Endodermal cell (in vitro differentiated cells): ENCODE data around the gene KRT33A. TPM values are rescaled to one million over a fixed set of nuclear protein-coding genes. Genes with fewer than 3 reads are reported as not detected.

ENCODE experiments used
- DNase-seq: peaks from one replicate; pipeline ENCODE4 v3.0.0-alpha.2; 2017
- H3K27ac ChIP-seq: 2 replicates; pipeline ENCODE4 v1.5.1; 2013; ENCODE audit warnings: mild to moderate bottlenecking, low read depth, low read length, moderate library complexity
- H3K27me3 ChIP-seq: 2 replicates; pipeline ENCODE4 v1.6.1; 2013; ENCODE audit warnings: mild to moderate bottlenecking, low read length, moderate library complexity; ENCODE audit not compliant: insufficient read depth, control insufficient read depth, poor library complexity, severe bottlenecking
- H3K36me3 ChIP-seq: 2 replicates; pipeline ENCODE4 v1.7.0; 2013; ENCODE audit warnings: mild to moderate bottlenecking, low read length, moderate library complexity; ENCODE audit not compliant: control insufficient read depth, insufficient read depth
- H3K4me1 ChIP-seq: one replicate; pipeline ENCODE4 v1.7.0; 2013; ENCODE audit warnings: low read length; ENCODE audit not compliant: control insufficient read depth, insufficient read depth
- H3K4me3 ChIP-seq: 2 replicates; pipeline ENCODE4 v1.5.1; 2013; ENCODE audit warnings: mild to moderate bottlenecking, low read length, moderate library complexity
- H3K9ac ChIP-seq: 2 replicates; pipeline ENCODE4 v1.6.1; 2013; ENCODE audit warnings: mild to moderate bottlenecking, low read length, moderate library complexity; ENCODE audit not compliant: poor library complexity, severe bottlenecking; ENCODE audit errors: extremely low read depth
- H3K9me3 ChIP-seq: 2 replicates; pipeline ENCODE4 v1.6.1; 2013; ENCODE audit warnings: mild to moderate bottlenecking, low read length, moderate library complexity; ENCODE audit not compliant: control insufficient read depth
- H3K27ac Mint-ChIP-seq: 2 replicates; pipeline ENCODE4 v1.8.0; 2020; ENCODE audit warnings: mixed read lengths
- H3K27me3 Mint-ChIP-seq: 2 replicates; pipeline ENCODE4 v1.8.0; 2021; ENCODE audit warnings: mild to moderate bottlenecking, mixed read lengths; ENCODE audit not compliant: insufficient read depth
- H3K36me3 Mint-ChIP-seq: 2 replicates; pipeline ENCODE4 v1.8.0; 2020; ENCODE audit warnings: low read depth, mixed read lengths
- H3K4me1 Mint-ChIP-seq: 2 replicates; pipeline ENCODE4 v1.8.0; 2020; ENCODE audit warnings: mixed read lengths
- H3K4me3 Mint-ChIP-seq: 2 replicates; pipeline ENCODE4 v1.8.0; 2020; ENCODE audit warnings: mild to moderate bottlenecking, moderate library complexity, mixed read lengths
- H3K9me3 Mint-ChIP-seq: 2 replicates; pipeline ENCODE4 v1.8.0; 2020; ENCODE audit warnings: mild to moderate bottlenecking, mixed read lengths
- WGBS, 2 experiments: methylation state at CpG; one replicate each; pipeline versions ENCODE4 v1.1.5 to v1.1.7; 2013; ENCODE audit warnings: missing lambda C conversion rate in 2 of 2, mixed read lengths in 1 of 2; ENCODE audit not compliant: insufficient coverage in 1 of 2, insufficient read length in 1 of 2; 5-methylcytosine and 5-hydroxymethylcytosine counted together
- total RNA-seq, 2 donors: library from RNA; stranded (reverse); fragmentation: NEBNext Ultra II Directional in 1 of 2; extraction: Animal tissue kit (Norgen Biotek cat#: 25700) in 1 of 2; gene quantifications; 2 replicates in 1 of 2; 3 replicates in 1 of 2; pipeline ENCODE4 v1.2.1, GENCODE V29; 2021
- TF ChIP-seq, protein P1 (sequence below): fragments of 200-600 bp; sonication (generic); conservative IDR thresholded peaks from 2 replicates; pipeline ENCODE4 v1.5.0; 2021; ENCODE audit warnings: antibody characterized with exemption, mild to moderate bottlenecking

KRT33A gene
- total RNA-seq, 2 donors from 2014 or later = not detected

DNA sequence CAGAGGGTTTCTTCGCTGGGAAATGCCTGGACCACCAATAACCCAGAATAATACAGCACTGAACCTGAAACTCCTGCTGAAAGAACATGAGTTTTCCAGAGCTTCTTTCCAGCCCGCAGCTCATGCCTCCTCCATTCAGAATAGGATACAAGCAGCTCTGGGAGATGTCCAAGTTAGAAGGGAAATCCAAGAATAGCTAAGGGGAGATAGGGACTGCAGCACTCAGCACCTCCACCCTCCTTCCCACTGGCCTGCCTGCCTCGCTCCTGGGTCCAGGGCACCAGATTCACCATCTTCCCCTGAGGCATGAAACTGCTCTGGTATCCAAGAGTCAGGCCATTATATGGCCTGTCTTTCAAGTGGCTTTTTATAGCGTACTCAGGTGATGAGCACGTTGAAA lies 42.7 kb upstream of the KRT33A start:
- Histone ChIP-seq H3K9me3 (no peaks in the 10 kb centered on the region), H3K27ac (no peak overlapping the region), H3K4me3 (no peak overlapping the region), H3K36me3 (no peaks in the 10 kb centered on the region), H3K9ac (no peak overlapping the region), H3K4me1 (no peaks in the 10 kb centered on the region), H3K27me3 (no peaks in the 10 kb centered on the region)
- TF ChIP-seq, protein P1, sequence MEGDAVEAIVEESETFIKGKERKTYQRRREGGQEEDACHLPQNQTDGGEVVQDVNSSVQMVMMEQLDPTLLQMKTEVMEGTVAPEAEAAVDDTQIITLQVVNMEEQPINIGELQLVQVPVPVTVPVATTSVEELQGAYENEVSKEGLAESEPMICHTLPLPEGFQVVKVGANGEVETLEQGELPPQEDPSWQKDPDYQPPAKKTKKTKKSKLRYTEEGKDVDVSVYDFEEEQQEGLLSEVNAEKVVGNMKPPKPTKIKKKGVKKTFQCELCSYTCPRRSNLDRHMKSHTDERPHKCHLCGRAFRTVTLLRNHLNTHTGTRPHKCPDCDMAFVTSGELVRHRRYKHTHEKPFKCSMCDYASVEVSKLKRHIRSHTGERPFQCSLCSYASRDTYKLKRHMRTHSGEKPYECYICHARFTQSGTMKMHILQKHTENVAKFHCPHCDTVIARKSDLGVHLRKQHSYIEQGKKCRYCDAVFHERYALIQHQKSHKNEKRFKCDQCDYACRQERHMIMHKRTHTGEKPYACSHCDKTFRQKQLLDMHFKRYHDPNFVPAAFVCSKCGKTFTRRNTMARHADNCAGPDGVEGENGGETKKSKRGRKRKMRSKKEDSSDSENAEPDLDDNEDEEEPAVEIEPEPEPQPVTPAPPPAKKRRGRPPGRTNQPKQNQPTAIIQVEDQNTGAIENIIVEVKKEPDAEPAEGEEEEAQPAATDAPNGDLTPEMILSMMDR = no peak
- Mint-ChIP-seq H3K4me1 (no peaks in the 10 kb centered on the region), H3K9me3 (no peaks in the 10 kb centered on the region), H3K36me3 (no peaks in the 10 kb centered on the region), H3K4me3 (no peak overlapping the region), H3K27me3 (no peaks in the 10 kb centered on the region), H3K27ac (no peak overlapping the region)
- peak; percentile 25 for DNase-seq
- 87 to 100% methylated on average over 4 to 5 of the region's 5 CpGs for WGBS, 2 experiments

GRCh38 chr17:41392278-41392677 lies 41.6 kb upstream of the KRT33A start:
- Histone ChIP-seq H3K27ac (no peak overlapping the region), H3K9me3 (no peaks in the 10 kb centered on the region), H3K4me3 (no peak overlapping the region), H3K9ac (no peak overlapping the region), H3K27me3 (no peaks in the 10 kb centered on the region), H3K36me3 (no peaks in the 10 kb centered on the region), H3K4me1 (no peaks in the 10 kb centered on the region)
- Mint-ChIP-seq H3K9me3 (peaks cover 2% of the 10 kb centered on the region), H3K27ac (no peak overlapping the region), H3K4me3 (no peak overlapping the region), H3K4me1 (no peaks in the 10 kb centered on the region), H3K27me3 (no peaks in the 10 kb centered on the region), H3K36me3 (no peaks in the 10 kb centered on the region)
- TF ChIP-seq, protein P1 = no peak
- no CpG with 5 or more reads among the region's 1 CpG for WGBS, 2 experiments
- peak; percentile 5 for DNase-seq

DNA sequence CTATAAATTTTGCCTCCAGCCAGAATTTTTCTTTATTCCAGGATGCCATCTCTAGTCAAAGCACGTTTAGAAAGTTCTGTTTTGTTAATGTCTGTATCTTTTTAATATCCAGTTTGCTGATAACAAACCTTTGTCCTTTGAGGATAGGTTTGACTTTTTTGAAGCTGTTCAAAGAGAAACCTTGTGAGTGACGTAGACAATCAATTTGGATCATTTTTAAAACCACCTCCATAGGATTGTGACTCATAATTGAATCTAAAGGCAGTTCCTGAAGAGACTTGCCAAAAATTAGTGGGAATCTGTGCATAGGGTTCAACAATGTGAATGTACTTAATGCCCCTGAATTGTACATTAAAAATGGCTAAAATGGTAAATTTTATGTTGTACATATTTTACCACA lies 40.9 kb upstream of the KRT33A start:
- Mint-ChIP-seq H3K9me3 (peaks cover 6% of the 10 kb centered on the region), H3K4me1 (no peaks in the 10 kb centered on the region), H3K27ac (no peak overlapping the region), H3K36me3 (no peaks in the 10 kb centered on the region), H3K27me3 (no peaks in the 10 kb centered on the region), H3K4me3 (no peak overlapping the region)
- 60 to 91% methylated on average over 1 to 2 of the region's 2 CpGs for WGBS, 2 experiments
- H3K27ac ChIP-seq = no peak overlapping the region
- no peaks in the 10 kb centered on the region for H3K27me3 ChIP-seq
- no peak overlapping the region for H3K9ac ChIP-seq
- H3K4me3 ChIP-seq = no peak overlapping the region
- DNase-seq = no peak
- TF ChIP-seq, protein P1 = no peak
- H3K9me3 ChIP-seq = no peaks in the 10 kb centered on the region
- no peaks in the 10 kb centered on the region for H3K36me3 ChIP-seq
- H3K4me1 ChIP-seq = no peaks in the 10 kb centered on the region
